Cardiac fibroblast (primary cell): ENCODE measurements around the gene ADGRD2.

Source experiments
- DNase-seq, 2 donors: peaks; one replicate each; pipeline versions ENCODE4 v3.0.0 to v3.0.0-alpha.2; 2010; ENCODE audit warnings: low read depth in 2 of 2
- H3K4me3 ChIP-seq, 2 donors: replicated peaks in 1 of 2; 1 replicate in 1 of 2; 2 replicates in 1 of 2; pipeline ENCODE4 v1.5.1; 2011; ENCODE audit warnings: low read depth in 2 of 2, low read length in 2 of 2, mild to moderate bottlenecking in 2 of 2, moderate library complexity in 1 of 2
- TF ChIP-seq, protein P1 (sequence below): IDR thresholded peaks from one replicate; pipeline ENCODE4 v1.5.1; 2011; ENCODE audit warnings: low read depth, mild to moderate bottlenecking, low read length, inconsistent platforms

ADGRD2 gene

DNA sequence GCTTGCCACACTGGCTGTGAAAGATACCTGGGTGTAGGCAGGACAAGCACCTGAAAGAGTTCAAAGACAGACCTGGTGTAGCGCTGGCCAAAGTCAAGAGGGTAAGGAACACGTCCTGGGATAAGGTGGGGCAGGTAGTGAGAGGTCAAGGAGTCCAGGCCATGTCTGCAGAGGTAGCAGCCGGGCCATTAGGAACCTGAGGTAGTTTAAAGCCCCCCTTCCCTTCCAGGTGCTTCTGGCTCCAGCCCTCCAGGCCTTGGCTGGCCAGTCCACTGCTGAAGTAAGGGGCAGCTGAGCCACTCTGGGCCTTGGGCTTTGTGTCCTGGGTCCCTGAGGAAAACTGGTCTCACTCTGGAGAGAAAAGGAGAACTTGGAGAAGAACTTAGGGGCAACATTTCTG, 70.9 kb downstream of the ADGRD2 start:
- TF ChIP-seq, protein P1, sequence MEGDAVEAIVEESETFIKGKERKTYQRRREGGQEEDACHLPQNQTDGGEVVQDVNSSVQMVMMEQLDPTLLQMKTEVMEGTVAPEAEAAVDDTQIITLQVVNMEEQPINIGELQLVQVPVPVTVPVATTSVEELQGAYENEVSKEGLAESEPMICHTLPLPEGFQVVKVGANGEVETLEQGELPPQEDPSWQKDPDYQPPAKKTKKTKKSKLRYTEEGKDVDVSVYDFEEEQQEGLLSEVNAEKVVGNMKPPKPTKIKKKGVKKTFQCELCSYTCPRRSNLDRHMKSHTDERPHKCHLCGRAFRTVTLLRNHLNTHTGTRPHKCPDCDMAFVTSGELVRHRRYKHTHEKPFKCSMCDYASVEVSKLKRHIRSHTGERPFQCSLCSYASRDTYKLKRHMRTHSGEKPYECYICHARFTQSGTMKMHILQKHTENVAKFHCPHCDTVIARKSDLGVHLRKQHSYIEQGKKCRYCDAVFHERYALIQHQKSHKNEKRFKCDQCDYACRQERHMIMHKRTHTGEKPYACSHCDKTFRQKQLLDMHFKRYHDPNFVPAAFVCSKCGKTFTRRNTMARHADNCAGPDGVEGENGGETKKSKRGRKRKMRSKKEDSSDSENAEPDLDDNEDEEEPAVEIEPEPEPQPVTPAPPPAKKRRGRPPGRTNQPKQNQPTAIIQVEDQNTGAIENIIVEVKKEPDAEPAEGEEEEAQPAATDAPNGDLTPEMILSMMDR: no peak
- no peak for DNase-seq

DNA sequence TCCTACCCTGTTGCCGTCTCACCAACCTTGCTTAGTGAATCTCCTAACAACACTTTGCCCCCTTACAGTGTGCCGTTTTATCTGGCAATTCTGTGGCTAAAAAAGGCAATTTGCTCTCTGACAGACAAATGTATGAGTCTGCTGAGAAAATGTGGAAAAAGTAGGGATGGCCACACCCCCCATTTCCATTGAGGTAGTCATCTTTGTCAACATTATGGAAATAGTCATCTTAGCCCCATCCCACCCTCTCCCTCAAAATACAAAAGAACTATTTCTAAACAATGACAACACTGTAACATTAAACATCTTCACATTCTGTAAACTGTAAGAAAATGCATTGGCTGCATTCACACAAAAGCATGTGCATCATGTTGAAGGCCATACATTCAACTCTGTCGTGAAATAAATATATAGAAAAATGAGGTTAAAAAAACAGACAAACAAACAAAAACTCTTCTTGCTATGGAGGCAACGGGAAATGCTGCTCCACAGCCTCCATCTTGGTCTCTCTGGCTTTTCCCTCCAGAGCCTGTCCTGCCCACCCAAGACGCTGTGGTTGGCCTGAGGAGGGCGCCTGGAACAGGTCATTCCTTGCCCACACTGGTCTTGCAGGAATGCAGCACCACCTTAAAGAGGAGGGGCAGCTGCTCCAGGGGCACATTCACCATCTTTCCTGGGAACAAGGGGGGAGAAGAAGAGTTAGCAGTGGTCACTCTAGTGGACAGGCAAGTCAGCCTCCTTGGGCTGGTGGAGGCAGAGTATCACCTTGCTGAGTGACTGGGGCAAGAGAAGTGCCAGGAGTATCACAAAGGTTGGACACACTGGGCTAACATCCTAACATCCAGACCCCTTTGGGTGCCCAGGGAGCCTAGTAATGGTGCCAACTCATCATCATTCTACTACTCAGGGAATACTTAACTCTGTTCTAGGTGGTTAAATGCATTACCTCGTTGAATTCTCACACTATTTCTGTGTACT, 72.2 kb downstream of the ADGRD2 start:
- no peak overlapping the region for H3K4me3 ChIP-seq
- TF ChIP-seq, protein P1: no peak

More for the DNA sequence above, 70.9 kb downstream of the ADGRD2 start:
- no peak overlapping the region for H3K4me3 ChIP-seq

DNA sequence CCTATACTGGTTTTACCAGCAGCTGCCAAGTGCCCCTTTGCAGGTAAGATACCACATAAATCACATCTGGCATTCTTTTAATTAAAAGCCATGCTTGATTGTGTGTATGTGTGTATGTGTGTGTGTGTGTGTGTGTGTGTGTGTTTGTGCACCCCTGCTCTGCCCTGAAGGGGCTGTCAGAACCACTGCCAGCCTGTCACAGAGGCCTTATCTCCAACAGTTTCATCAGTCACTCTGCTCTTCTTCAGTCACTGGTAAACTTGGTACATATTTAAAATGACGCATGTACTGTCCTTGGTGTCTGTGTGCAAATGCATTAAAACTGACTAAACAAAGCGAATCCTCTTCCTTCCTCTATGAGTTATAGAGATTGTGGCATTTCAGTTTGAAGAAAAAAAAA, 75.9 kb downstream of the ADGRD2 start:
- no peak for DNase-seq

More for the DNA sequence above, 72.2 kb downstream of the ADGRD2 start:
- no peak for DNase-seq

DNA sequence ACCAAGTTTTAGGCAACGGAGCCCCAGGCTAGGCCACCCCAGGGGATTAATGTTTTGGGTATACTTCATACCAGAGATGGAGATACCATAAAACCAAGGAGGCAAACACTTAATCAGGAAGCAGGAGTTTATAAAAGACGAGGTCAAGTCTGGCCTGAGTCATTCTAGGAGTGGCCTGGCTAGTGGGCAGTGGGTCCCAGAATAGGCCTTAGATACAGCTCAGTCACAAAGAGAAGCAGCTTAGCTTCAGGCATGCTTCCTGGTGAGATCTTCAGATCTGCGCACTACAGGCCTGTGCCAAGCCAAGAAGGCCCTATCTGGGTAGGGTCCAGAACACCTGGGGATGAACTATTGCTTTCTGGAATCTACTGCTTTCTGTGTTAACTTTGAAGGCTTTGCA, 77.5 kb downstream of the ADGRD2 start:
- DNase-seq: no peak
- no peak overlapping the region for H3K4me3 ChIP-seq

More for the DNA sequence above, 75.9 kb downstream of the ADGRD2 start:
- TF ChIP-seq, protein P1: no peak
- H3K4me3 ChIP-seq: no peak overlapping the region

More for the DNA sequence above, 77.5 kb downstream of the ADGRD2 start:
- TF ChIP-seq, protein P1: no peak
